Activated CD4-positive, alpha-beta T cell treated with anti-CD3 and anti-CD28 coated beads, Interleukin-2, amount 50 U/mL, for 24 hours (primary cell): ENCODE results near the gene GUK1.
A peak's percentile ranks its signal among the peaks of the same experiment; 100 is the strongest.

Experiments used
- DNase-seq, 2 donors: peaks; one replicate each; pipeline ENCODE4 v3.0.0-alpha.2; 2020; ENCODE audit warnings: low read depth in 1 of 2, low spot score in 1 of 2

GUK1 gene

DNA sequence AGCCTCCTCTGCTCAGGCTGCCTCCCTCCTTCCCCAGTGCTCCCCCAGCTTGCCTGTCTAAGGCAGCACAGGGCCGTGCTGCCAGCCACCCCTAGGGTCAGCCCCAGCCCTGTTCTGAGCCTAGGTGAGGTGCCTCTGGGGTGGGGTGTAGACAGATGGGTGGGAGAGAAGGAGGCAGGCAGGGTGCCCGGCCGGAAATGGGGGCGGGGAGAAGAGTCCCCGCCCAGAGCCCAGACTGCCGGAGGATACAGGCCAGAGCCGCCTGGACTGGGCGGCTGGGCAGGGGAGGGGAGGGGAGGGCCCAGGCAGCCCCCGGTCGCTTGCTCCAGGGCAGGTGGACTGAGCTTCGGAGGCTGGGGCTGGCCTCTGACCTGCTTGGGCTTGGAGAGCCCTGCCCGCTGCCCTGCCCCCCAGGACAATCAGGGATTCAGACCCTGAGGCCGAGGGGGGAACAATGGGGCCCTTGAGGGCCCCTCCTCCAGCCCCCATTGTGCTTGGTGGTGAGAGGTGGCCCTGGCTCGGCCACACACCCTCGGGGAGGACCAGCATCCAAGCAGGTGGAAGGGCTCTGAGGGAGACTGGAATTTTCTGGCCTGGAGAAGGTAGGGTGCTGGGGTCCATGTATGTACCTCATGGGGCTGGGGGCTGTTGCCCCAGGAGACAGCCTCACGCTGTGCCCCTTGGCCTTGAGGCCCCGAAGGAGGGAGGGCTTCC, 9.5 kb downstream of the GUK1 start, which contains the start of gene GJC2:
GJC2 (plus strand) TSS at position 525 of the 714 bp plus-strand sequence. CDS start 7,829 bp downstream, outside the sequence.
- DNase-seq, result no peak

GRCh38 chr1:228150120-228150460, 10.0 kb downstream of the GUK1 start:
- DNase-seq, result no peak

DNA sequence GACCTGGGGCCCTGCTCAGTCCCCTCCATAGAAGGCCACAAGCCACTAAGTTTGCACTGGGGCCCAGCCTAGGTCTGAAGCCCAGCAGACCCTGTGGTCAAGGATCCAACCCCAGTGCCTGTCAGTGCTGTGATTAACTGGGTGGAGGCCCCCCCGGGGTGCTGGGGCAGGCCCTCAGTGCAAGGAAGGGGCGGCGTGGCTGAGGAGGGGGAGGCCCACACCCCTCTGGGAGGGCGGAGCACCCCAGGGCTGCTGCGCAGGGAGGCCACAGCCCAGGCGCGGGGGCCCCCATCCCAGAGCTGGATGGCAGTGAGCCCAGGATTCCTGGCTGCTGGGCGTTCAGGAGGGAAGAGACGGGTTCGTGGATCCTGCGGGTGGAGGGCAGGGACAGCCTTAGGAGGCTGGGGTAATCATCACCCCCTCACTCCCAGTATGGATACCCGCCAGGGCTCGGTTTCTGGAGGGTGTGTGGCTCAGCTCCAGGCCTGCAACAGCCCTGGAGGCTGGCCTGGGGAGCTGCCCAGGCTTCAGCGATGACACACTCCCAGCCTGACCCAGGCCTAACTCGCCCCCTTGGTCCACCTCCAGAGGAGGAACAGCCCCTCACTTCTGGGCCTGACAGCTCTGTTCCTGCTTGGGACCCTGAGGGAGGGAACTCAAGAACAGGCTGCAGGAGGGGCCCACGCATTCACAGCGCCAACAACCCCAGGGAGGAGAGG, 10.5 kb downstream of the GUK1 start:
- no peak for DNase-seq

- DNase-seq, result no peak
Observed at GRCh38 chr1:228151180-228151925, 11.3 kb downstream of the GUK1 start.

DNA sequence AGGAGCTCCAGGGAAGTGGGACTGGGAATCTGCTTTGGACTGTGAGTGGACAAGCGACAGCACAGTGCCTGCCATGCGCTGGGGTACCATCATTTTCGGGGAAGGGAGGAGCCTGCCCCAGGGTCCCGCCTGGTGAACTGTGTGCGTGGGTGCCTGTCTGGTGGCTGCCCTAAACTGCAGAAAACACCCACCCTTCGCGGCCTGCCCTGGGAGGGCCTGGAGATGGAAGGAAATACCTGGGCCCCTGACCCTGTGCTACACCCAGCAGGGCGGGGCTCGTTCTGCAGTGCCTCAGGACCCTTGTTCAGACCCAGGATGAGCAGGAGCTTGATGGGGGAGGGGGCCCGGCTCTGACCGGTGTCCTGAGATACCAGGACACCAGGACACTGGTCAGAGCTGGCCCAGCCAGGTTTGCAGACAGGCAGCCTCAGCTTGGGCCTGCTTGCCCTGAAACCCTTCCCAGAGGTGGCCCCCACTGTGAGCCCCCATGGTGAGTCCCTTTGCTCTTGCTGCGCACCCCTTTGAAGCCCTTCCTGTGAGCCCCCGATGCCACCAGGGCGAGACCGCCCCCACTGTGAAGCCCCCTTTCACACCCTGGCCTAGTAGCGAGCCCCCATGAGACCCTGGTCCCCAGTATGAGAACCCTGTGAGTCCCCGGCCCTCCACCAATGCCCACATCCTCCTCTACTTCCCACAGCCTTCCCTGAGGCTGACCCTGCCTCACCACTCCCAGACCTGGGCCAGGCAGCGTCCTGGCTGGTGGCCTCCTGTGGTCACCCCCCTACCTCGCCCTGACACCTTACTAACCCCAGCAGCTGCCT, 12.2 kb downstream of the GUK1 start:
- DNase-seq, result no peak

DNA sequence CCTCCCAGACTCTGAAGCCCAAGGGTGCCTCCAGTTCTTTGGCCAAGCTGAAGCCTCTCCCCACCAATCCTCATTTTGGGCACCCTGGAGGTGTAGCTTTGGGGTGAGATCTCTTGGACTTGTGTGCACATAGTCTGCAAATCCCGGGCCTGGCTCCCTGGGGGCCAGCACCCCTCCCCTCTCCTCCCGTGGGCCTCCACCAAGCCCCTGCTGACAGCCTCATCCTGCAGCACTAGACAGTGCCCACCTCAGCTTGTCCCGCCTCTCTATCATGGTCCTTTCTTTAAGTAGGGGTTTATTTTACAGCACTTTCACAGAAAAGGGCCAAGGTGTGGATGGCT, 12.8 kb downstream of the GUK1 start:
- DNase-seq, result no peak

DNA sequence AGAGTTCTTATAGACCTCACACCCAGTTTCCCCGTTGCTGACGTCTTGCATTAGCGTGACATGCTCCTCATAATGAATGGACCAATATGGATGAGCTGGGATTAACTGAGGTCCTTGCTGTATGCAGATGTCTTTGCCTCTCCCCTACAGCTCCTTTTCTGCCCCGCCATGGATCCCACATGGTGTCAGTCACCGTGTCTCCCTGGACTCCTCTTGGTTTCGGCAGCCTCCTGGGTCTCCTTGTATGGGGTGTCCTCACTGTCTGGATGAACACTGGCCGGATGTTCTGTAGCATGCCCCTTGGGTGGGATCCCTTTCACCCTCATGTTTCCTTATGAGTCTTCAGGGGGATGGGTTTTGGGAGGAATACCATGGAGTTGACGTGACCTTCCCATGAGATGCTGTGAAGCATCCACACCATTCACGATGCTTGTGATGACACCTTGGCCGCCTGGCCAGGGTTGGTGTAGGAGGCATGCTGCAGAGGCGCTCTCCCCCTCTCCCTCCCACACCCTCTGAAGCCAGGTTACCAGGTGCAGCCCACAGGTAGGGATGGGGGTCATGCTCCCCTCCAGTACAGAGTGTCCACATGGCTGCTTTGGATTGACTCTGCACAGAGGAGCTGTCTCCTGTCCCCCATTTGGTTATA, 14.1 kb downstream of the GUK1 start:
- no peak for DNase-seq

DNA sequence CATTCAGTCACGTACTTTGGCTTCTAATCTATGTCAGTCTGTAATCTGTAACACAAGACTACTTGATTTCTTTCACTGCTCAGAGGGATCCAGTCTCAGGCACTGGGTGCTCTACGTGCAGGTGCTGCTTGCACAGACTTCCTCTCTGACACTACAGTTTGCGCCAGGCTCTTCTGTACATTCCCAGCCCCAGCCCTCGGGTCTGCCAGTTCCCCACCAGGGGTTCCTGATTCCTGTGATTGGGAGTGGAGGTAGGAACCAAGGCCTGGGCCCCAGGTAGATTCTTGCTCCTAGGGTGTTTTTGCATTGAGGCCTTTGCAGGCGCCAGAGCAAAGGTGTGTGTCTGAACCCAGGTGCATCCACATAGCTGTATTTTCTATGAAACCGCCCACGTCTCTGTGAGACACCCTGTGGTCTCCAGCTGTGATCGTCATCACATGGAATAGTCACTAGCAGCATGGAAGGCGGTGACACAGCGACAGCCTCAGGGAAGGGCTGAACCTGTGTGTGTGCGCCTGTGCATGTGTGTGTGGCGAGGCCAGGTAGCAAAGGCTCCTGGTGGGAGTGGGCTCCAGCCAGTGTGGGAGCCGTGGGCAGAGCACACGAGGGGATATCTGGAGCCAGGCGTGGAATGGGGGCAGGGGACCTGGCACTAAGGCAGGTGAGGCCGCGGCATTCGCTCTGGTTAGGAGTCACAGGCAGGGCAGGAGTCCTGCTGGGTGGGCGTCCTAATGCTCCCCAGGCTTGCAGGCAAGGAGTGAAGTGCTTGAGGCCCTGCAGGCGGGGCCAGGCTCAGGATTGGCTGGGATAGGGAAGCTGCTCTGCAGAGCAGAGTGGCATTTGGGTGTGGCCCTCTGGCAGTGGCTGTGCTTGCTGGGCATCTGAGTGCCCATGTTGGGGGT, 14.8 kb downstream of the GUK1 start:
- DNase-seq, result peak in 1 of 2 donors; percentile 27

DNA sequence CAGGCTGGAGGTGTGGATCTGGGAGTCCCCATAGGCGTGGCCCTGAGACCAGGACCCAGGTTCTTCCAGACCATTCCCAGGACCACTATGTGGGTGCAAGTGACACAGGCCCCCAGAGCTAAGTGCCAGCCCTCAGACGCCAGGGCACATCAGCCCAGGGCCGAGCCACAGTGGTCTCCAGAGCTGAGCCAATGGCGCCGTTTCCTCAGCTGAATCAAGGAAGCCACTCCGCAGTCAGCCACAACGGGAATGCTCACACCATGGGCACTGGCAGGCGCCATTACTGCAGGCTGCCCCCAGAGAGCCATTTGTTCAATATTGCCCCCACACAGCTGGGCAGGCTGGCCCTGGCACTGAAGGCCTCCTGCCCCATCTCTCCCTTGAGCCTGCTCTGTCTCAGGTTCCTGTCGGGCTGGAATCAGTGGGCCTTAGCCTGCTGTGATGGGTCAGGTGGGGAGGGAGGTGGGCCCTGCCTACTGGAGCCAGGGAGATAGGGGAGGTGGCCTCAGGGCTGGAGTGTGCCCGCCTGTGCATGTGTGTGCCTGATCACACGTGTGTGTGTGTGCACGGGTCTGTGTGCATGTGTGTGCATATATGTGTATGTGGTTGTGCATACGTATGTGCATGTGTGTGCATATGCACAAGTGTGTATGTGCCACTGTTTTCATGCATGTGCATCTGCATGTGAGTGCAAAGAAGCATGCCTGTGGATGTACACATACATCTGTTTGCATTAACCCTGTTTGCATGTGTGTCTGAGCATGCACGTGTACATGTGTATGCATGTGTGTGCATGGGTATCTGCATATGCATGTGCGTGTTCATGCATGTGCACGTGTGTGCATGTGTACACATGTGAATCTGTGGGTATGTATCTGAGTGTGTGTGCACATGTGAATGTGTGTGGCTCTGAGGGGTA, 15.8 kb downstream of the GUK1 start:
- DNase-seq, result no peak

DNA sequence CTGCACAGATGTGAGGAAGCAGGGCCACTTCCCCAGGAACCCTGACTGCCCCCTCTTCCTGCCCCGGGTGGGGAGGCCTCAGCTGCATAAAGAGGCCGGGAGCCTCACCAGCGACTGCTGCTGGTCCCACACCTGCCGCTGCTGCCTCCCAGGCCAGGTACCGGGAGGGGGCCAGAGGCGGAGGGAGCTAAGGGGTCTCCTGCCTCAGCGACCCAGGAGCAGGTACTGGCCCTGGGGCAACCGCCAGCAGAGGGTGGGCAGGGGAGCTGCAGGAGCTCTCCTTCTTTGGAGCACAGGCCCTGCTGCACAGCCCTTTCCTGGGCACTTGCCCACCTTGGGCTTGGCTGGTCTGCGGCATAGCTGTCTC, 16.4 kb downstream of the GUK1 start:
- DNase-seq, result no peak

DNA sequence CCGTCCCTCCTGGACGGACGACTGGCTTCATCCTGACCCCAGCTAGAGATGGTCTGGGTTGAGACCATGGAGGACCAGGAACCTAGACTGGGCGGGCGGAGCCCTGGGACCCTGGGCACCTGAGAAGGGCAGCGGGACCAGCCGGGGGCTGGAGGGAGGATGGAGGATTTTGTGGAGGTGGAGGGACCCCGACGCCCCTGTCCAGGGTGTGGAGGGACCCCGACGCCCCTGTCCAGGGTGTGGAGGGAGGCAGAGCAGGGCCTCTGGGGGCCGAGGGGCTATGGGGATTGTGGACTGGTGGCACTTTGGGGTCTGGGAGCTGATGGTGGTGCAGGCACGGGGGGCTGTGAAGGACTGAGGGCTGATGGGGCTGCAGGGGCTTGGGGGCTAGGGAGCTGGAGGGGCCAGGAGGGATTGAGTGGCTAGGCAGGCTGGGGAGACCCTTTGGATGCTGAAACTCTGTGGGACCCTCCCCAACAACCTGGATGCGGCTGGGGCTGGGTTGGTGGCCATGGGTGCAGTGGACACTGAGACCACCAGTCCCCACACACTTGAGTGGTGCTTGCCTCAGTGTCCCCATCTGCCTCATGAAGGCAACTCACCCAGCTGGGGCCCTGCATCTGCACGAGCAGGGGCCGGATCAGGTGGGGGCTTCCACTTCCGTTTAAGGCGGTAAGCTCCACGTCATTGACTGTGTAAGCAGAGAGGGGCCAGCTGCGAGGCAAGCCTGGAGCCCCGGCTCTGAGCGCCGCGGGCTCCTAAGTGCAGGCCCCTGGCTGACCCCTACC, 17.1 kb downstream of the GUK1 start:
- no peak for DNase-seq

DNA sequence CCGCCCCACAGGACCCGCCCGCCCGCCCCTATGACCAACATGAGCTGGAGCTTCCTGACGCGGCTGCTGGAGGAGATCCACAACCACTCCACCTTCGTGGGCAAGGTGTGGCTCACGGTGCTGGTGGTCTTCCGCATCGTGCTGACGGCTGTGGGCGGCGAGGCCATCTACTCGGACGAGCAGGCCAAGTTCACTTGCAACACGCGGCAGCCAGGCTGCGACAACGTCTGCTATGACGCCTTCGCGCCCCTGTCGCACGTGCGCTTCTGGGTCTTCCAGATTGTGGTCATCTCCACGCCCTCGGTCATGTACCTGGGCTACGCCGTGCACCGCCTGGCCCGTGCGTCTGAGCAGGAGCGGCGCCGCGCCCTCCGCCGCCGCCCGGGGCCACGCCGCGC, 17.6 kb downstream of the GUK1 start:
- no peak for DNase-seq

DNA sequence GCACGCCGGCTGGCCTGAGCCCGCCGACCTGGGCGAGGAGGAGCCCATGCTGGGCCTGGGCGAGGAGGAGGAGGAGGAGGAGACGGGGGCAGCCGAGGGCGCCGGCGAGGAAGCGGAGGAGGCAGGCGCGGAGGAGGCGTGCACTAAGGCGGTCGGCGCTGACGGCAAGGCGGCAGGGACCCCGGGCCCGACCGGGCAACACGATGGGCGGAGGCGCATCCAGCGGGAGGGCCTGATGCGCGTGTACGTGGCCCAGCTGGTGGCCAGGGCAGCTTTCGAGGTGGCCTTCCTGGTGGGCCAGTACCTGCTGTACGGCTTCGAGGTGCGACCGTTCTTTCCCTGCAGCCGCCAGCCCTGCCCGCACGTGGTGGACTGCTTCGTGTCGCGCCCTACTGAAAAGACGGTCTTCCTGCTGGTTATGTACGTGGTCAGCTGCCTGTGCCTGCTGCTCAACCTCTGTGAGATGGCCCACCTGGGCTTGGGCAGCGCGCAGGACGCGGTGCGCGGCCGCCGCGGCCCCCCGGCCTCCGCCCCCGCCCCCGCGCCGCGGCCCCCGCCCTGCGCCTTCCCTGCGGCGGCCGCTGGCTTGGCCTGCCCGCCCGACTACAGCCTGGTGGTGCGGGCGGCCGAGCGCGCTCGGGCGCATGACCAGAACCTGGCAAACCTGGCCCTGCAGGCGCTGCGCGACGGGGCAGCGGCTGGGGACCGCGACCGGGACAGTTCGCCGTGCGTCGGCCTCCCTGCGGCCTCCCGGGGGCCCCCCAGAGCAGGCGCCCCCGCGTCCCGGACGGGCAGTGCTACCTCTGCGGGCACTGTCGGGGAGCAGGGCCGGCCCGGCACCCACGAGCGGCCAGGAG, 18.3 kb downstream of the GUK1 start:
- DNase-seq, result no peak

DNA sequence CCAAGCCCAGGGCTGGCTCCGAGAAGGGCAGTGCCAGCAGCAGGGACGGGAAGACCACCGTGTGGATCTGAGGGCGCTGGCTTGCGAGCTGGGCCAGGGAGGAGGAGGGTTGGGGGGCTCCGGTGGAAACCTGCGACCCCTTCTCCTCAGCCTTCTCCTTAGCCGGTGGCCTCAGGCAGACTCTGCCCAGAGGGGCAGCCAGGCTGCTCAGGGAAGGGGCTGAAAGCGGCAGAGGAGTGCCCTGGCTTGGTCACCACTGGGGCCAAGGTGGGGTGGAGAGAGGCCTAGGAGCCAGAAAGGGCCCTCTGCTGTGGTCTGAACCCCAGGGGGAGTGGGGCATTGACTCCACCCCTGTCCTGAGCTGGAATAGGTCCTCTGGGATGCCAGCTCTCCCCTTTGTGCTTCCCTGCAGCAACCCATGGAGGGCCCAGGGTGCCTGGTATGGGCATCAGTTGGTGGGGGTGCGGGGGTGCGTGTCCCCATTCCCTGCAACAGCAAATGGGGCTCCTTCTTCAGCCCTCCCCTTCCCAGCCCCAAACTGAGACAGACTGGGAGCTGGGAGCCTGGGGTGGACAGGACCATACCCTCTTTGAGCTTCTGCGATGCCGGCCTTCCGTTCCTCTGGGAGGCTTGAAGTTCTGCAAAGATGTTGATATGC, 19.1 kb downstream of the GUK1 start:
- no peak for DNase-seq

DNA sequence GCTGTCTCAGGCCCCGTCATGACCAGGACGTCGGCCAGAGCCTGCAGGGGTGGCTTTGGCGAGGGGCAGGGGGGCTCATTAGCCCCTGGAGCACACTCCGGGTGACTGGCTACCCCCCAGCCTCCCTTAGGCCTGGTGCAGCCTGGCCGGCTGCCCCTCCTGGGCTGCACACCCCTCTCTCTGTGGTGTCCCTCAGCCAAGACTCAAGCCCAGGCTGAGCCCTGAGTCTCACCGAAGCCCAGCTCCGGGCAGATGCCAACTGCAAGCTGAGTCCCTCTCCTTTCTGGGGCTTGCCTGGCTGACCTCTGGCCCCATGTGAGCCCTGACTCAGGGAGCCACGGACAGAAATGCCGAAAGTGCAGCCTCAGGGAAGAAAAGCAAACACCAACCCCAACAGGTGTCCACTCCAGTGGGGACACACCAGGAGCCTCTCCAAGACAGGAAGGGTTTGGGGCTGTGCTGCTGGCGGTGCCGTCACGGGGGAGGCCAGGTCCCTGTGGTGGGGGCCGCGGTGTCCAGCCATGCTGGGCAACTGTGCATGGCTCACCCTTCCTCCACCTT, 20.2 kb downstream of the GUK1 start:
- no peak for DNase-seq

DNA sequence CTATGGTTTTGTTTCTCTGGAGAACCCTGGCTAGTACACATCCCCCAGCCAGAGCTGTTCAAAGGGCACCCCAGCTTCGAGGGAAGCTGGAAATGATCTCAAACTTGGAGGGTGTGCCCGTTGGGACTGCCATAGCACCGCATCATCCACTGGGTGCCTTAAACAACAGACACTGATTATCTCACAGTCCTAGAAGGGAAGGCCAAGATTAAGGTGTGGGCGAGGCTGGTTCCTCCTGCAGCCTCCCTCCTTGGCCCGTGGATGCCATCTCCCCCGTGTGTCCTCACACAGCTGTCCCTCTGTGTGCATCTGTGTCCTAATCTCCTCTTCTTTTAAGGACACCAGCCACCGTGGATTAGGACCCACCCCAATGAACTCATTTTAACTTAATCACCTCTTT, 21.3 kb downstream of the GUK1 start:
- no peak for DNase-seq
